Sigmoid colon (tissue), 7 donors: ENCODE measurements around the gene RBP4. TPM values are rescaled to one million over a fixed set of nuclear protein-coding genes. Genes with fewer than 3 reads are reported as not detected.
"Not testable (repeated sequence)": the region's sequence is repeated elsewhere in the genome, so short reads cannot be mapped to it uniquely, and the experiment has no call there.

ENCODE experiments used
- DNase-seq: peaks from one replicate; pipeline ENCODE4 v3.0.0-alpha.2; 2019
- H3K27ac ChIP-seq, 4 donors: fragments of 200-600 bp; sonication (generic); one replicate each; pipeline ENCODE4 v1.5.1; 2016 to 2019; ENCODE audit warnings: mild to moderate bottlenecking in 1 of 4
- H3K27me3 ChIP-seq, 3 donors: fragments of 200-600 bp; sonication (generic); one replicate each; pipeline ENCODE4 v1.5.1; 2019; ENCODE audit warnings: mild to moderate bottlenecking in 1 of 3
- H3K36me3 ChIP-seq, 4 donors: fragments of 200-600 bp; sonication (generic); one replicate each; pipeline ENCODE4 v1.5.1; 2016 to 2019
- H3K4me1 ChIP-seq, 4 donors: fragments of 200-600 bp; sonication (generic); one replicate each; pipeline ENCODE4 v1.5.1; 2017 to 2019
- H3K4me3 ChIP-seq, 4 donors: fragments of 200-600 bp; sonication (generic); one replicate each; pipeline ENCODE4 v1.5.1; 2017 to 2019; ENCODE audit warnings: mild to moderate bottlenecking in 2 of 4, moderate library complexity in 1 of 4
- H3K9me3 ChIP-seq, 4 donors: fragments of 200-600 bp in 3 of 4; sonication (generic) in 3 of 4; one replicate each; pipeline versions ENCODE4 v1.5.1 to v1.6.1; 2013 to 2019
- EP300 ChIP-seq, 4 donors: sonication (generic); formaldehyde crosslinking; IDR thresholded peaks; one replicate each; pipeline ENCODE4 v1.6.1; 2017; ENCODE audit warnings: antibody characterized with exemption in 4 of 4
- POLR2A ChIP-seq, 2 donors: fragments of 450-650 bp; IDR thresholded peaks; one replicate each; pipeline ENCODE4 v1.6.1; 2016; ENCODE audit warnings: antibody characterized with exemption in 2 of 2, mild to moderate bottlenecking in 2 of 2, moderate library complexity in 2 of 2
- POLR2AphosphoS5 ChIP-seq, 4 donors: sonication (generic); formaldehyde crosslinking; IDR thresholded peaks; one replicate each; pipeline ENCODE4 v1.6.1; 2017; ENCODE audit warnings: antibody characterized with exemption in 4 of 4
- WGBS, 2 donors: extraction: QIAGEN DNeasy Blood & Tissue Kit; methylation state at CpG; one replicate each; pipeline ENCODE4 v1.1.7; 2013; 5-methylcytosine and 5-hydroxymethylcytosine counted together
- intact Hi-C: fragments of 100-400 bp; cut with DNase I; formaldehyde crosslinking; loops from one replicate; pipeline ENCODE4 v1.15.1; 2023
- polyA plus RNA-seq, 3 donors: library from polyadenylated mRNA; stranded (reverse); fragments of 200-250 nt; gene quantifications; one replicate each; pipeline ENCODE4 v1.2.3, GENCODE V29; 2013
- total RNA-seq, 4 donors: library from RNA; depleted of rRNA; stranded (reverse); fragments of >200 nt; gene quantifications; one replicate each; pipeline ENCODE4 v1.1.0, GENCODE V29; 2016
- TF ChIP-seq, protein P1 (sequence below), 4 experiments: fragments of 450-650 bp in 3 of 4; fragments of 200-600 bp in 1 of 4; IDR thresholded peaks; one replicate each; pipeline ENCODE4 v1.5.1; 2016 to 2019; ENCODE audit warnings: antibody characterized with exemption in 4 of 4, mild to moderate bottlenecking in 3 of 4, moderate library complexity in 2 of 4
- donor health status: healthy with polysubstance abuse.
- donor health status: Bipolar disorder and iron deficiency.
- donor health status: healthy.

Gene RBP4
- total and polyA plus RNA-seq, 7 donors = 3.0 to 21.5 (median 4.2) TPM; not detected in 2

DNA sequence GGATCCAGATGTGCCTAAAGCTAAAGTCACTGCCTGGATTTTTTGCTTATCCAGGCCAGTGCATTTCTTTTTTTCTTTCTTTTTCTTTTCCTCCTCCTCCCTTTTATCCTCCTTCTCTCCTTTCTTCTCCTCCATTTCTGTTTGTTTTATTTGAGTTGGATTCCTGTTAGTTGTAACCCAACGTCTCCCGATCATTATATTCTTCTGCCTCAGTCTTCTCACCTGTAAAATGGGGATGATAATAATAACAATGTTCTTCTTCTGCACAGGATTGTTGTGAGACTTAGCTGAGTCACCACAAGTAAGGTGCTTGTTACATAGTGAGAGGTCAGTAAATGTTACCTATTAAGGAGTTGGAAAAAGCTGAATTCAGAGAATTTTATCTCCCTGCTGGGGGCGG, 48.3 kb downstream of the RBP4 start:
- Histone ChIP-seq H3K27ac (no peak overlapping the region), H3K27me3 (no peaks in the 10 kb centered on the region), H3K4me3 (no peak overlapping the region), H3K9me3 (no peaks in the 10 kb centered on the region), H3K36me3 (no peaks in the 10 kb centered on the region), H3K4me1 (no peaks in the 10 kb centered on the region)
- 95 to 96% methylated on average over 3 of the region's 3 CpGs for WGBS, 2 donors
- DNase-seq = no peak
- intact Hi-C loops = no loop called here
- TF ChIP-seq POLR2A (IDR thresholded peaks at IDR 0.05) = no peak
- no peak for TF ChIP-seq POLR2AphosphoS5 (IDR thresholded peaks at IDR 0.05)
- TF ChIP-seq EP300 (IDR thresholded peaks at IDR 0.05) = no peak
- TF ChIP-seq, protein P1, sequence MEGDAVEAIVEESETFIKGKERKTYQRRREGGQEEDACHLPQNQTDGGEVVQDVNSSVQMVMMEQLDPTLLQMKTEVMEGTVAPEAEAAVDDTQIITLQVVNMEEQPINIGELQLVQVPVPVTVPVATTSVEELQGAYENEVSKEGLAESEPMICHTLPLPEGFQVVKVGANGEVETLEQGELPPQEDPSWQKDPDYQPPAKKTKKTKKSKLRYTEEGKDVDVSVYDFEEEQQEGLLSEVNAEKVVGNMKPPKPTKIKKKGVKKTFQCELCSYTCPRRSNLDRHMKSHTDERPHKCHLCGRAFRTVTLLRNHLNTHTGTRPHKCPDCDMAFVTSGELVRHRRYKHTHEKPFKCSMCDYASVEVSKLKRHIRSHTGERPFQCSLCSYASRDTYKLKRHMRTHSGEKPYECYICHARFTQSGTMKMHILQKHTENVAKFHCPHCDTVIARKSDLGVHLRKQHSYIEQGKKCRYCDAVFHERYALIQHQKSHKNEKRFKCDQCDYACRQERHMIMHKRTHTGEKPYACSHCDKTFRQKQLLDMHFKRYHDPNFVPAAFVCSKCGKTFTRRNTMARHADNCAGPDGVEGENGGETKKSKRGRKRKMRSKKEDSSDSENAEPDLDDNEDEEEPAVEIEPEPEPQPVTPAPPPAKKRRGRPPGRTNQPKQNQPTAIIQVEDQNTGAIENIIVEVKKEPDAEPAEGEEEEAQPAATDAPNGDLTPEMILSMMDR (IDR thresholded peaks at IDR 0.05) = no peak

DNA sequence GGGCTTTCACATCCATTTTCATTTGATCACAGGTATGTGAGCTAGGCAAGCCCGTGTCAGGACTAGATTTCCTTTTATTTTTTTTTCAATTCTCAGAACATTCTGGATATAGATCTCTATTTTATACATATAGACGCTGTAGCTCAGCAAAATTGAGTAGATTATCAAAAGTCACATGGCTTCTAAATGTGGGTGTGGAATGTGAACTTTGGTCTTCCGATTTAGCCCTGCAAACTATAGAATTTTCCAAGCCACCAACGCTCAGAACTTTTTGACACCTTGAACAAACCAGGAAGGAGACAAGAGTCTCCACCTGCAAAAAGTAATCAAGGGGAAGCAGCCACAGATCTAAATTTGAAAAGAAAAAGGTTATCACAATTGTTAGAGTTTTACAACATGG, 50.4 kb downstream of the RBP4 start:
- 17 to 62% methylated on average over 4 of the region's 4 CpGs for WGBS, 2 donors

DNA sequence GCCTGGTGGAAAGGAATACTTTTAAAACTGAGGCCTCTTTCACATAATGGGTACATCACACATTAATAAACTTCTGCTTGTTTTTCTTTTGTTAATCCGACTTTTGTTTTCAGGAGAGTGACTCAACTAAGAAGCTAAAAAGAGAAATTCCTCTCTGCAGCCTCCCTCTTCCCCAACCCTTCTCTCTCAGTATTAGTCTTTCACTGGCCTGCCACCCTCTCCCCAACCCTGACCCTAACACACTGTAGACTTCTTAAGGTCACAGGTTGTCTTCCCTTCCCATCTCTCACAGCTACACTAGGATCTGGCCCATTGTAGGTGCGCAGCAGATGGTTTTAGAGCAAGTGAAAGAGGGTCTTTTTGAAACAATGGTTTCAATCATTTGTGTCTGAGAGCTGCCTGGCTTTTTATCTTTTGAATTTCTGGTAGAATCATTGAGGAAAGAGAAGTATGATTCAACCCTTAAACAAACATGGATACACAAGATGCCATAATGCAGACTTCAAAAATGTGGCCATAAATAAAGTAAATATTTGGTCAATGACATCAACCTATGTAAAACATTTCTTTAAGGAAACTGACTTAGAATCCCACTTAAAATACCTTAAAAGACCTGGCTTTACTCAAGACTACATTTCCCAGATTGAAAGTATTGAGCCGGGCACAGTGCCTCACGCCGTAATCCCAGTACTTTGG, 52.5 kb downstream of the RBP4 start:
- no peak for DNase-seq
- H3K27me3 ChIP-seq = no peaks in the 10 kb centered on the region
- H3K4me1 ChIP-seq = no peaks in the 10 kb centered on the region
- no peaks in the 10 kb centered on the region for H3K36me3 ChIP-seq
- no peaks in the 10 kb centered on the region for H3K9me3 ChIP-seq
- TF ChIP-seq POLR2A (IDR thresholded peaks at IDR 0.05) (no peak), EP300 (IDR thresholded peaks at IDR 0.05) (no peak), POLR2AphosphoS5 (IDR thresholded peaks at IDR 0.05) (no peak)
- TF ChIP-seq, protein P1 (IDR thresholded peaks at IDR 0.05) = no peak
- no peak overlapping the region for H3K4me3 ChIP-seq
- intact Hi-C loops = no loop called here
- H3K27ac ChIP-seq = no peak overlapping the region
- WGBS, 2 donors = 22 to 71% methylated on average over 5 of the region's 5 CpGs

More for the DNA sequence above, 50.4 kb downstream of the RBP4 start:
- no peaks in the 10 kb centered on the region for H3K9me3 ChIP-seq
- no peaks in the 10 kb centered on the region for H3K36me3 ChIP-seq
- no peaks in the 10 kb centered on the region for H3K4me1 ChIP-seq
- intact Hi-C loops = no loop called here
- no peaks in the 10 kb centered on the region for H3K27me3 ChIP-seq
- no peak overlapping the region for H3K27ac ChIP-seq
- DNase-seq = no peak
- no peak for TF ChIP-seq POLR2AphosphoS5 (IDR thresholded peaks at IDR 0.05)
- TF ChIP-seq, protein P1 (IDR thresholded peaks at IDR 0.05) = no peak
- no peak for TF ChIP-seq POLR2A (IDR thresholded peaks at IDR 0.05)
- no peak for TF ChIP-seq EP300 (IDR thresholded peaks at IDR 0.05)
- no peak overlapping the region for H3K4me3 ChIP-seq

DNA sequence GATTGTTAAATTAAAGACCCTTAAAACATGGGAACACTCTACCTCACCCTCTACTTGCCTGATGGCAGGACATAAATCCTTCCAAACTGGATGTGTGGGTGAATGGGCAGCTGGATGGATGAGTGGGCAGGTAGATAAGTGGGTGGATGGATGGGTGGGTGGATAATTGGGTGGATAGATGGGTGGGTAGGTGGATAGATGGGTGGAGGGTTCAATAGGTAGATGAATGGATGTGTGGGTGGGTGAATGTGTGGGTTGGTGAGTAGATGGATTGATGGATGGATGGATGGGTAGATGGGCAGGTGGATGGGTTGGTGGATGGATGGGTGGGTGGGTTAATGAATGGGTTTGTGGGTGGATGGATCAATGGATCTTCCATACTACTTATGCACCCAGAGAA, 53.5 kb downstream of the RBP4 start:
- no peak for DNase-seq
- H3K36me3 ChIP-seq = no peaks in the 10 kb centered on the region
- H3K4me3 ChIP-seq = no peak overlapping the region
- no peaks in the 10 kb centered on the region for H3K27me3 ChIP-seq
- intact Hi-C loops = no loop called here
- H3K27ac ChIP-seq = no peak overlapping the region
- no peaks in the 10 kb centered on the region for H3K9me3 ChIP-seq
- H3K4me1 ChIP-seq = peaks cover 0 to 2% (median under 1%) of the 10 kb centered on the region in 4 donors
- TF ChIP-seq POLR2A (IDR thresholded peaks at IDR 0.05) (no peak), EP300 (IDR thresholded peaks at IDR 0.05) (no peak), POLR2AphosphoS5 (IDR thresholded peaks at IDR 0.05) (no peak)
- TF ChIP-seq, protein P1 (IDR thresholded peaks at IDR 0.05) = no peak

DNA sequence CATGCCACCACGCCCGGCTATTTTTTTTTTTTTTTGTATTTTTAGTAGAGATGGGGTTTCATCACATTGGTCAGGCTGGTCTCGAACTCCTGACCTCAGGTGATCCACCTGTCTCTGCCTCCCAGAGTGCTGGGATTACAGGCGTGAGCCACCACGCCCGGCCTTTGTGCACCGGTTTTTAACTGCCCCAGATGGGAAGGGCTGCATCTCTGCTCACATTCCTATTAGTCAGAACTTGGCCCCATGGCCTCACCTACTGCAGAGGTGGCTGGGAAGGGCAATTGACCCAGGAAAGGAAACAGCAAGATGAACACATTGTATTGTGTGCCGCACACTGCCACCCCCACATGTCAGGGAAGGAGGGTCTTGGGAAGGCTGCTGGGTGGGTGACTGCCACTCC, 54.0 kb downstream of the RBP4 start:
- H3K9me3 ChIP-seq, intact Hi-C loops, DNase-seq, H3K36me3 ChIP-seq, H3K4me3 ChIP-seq, H3K27ac ChIP-seq, H3K4me1 ChIP-seq, H3K27me3 ChIP-seq: not testable (repeated sequence)
- 57 to 86% methylated on average over 8 of the region's 8 CpGs for WGBS, 2 donors
